ENCODE measurements around the gene FBXO11.

GRCh38 chr2:47796090-47796697 lies 110.1 kb downstream of the FBXO11 start:
- no peak for TF ChIP-seq SMC3 (IDR thresholded peaks at IDR 0.05; ENCODE audit: low read depth, low read length)
- no peak for TF ChIP-seq CTCF (IDR thresholded peaks at IDR 0.05)
- TF ChIP-seq PBX3 (IDR thresholded peaks at IDR 0.05), result no peak

All from SK-N-SH (cell line).